Epithelial cell of umbilical artery (primary cell): ENCODE measurements around the gene CLCA4. TPM values are rescaled to one million over a fixed set of nuclear protein-coding genes. Genes with fewer than 3 reads are reported as not detected.

ENCODE experiments used
- total RNA-seq: library from RNA; depleted of rRNA; stranded (reverse); fragments of >200 nt; gene quantifications from 2 replicates; pipeline ENCODE4 v1.2.3, GENCODE V29; 2014

The CLCA4 gene, protein sequence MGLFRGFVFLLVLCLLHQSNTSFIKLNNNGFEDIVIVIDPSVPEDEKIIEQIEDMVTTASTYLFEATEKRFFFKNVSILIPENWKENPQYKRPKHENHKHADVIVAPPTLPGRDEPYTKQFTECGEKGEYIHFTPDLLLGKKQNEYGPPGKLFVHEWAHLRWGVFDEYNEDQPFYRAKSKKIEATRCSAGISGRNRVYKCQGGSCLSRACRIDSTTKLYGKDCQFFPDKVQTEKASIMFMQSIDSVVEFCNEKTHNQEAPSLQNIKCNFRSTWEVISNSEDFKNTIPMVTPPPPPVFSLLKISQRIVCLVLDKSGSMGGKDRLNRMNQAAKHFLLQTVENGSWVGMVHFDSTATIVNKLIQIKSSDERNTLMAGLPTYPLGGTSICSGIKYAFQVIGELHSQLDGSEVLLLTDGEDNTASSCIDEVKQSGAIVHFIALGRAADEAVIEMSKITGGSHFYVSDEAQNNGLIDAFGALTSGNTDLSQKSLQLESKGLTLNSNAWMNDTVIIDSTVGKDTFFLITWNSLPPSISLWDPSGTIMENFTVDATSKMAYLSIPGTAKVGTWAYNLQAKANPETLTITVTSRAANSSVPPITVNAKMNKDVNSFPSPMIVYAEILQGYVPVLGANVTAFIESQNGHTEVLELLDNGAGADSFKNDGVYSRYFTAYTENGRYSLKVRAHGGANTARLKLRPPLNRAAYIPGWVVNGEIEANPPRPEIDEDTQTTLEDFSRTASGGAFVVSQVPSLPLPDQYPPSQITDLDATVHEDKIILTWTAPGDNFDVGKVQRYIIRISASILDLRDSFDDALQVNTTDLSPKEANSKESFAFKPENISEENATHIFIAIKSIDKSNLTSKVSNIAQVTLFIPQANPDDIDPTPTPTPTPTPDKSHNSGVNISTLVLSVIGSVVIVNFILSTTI
- not detected in 2 replicates for total RNA-seq

DNA sequence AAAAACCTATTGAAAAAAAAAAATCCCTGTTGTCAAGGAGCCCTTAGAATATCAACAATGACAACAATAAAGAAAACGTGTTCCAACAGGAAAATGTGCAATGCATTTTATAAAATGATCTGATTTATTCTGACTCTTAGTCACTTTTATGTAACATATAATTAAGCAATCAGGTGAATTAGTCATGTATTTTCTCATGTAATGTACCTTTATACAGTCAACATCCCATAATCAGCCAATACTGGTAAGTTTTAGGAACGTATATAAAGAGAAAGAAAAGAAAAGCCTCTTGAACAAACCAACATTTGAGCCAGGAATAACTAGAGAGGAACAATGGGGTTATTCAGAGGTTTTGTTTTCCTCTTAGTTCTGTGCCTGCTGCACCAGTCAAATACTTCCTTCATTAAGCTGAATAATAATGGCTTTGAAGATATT lies at the start of gene CLCA4:
CLCA4 (plus strand) TSS at position 292 of the 435 bp plus-strand sequence; CDS start at position 334, 42 bp downstream.

Other genes starting within 250 kb of the CLCA4 start
- gene ODF2L, start 150.8 kb upstream of the CLCA4 start, total RNA-seq = 36.4 and 52.4 TPM in 2 replicates
- under 0.01 TPM in 2 replicates for gene CLCA2, start 122.9 kb upstream of the CLCA4 start, total RNA-seq
- not detected in 2 replicates for gene CLCA1, start 78.2 kb upstream of the CLCA4 start, total RNA-seq
- gene SH3GLB1, start 157.5 kb downstream of the CLCA4 start, total RNA-seq = 42.9 and 45.4 TPM in 2 replicates